ENCODE results near the gene ITCH.

- TF ChIP-seq CTCF (IDR thresholded peaks at IDR 0.05) (no peak), POLR2A (IDR thresholded peaks at IDR 0.05) (no peak)
Measured at GRCh38 chr20:34535301-34535840, 172.3 kb downstream of the ITCH start.
